GM18858 (cell line): Measurements from ENCODE around the gene MMP3.
"Not testable (repeated sequence)": the region's sequence is repeated elsewhere in the genome, so short reads cannot be mapped to it uniquely, and the experiment has no call there.

ENCODE experiments used
- ATAC-seq: cut with Tn5 transposase; IDR thresholded peaks from one replicate; pipeline ENCODE4 v1.9.1; 2021; ENCODE audit not compliant: unreplicated experiment

The MMP3 gene

GRCh38 chr11:102843489-102843888 is at the start of gene MMP3:
TSS of gene MMP3 (minus strand) at chr11:102843609. CDS start at chr11:102843546, 63 bp downstream.
- ATAC-seq = no peak

- no peak for ATAC-seq
Measured at GRCh38 chr11:102891736-102892135, 48.3 kb upstream of the MMP3 start.

GRCh38 chr11:102886999-102887398 is 43.6 kb upstream of the MMP3 start:
- no peak for ATAC-seq

GRCh38 chr11:102883141-102883540 is 39.7 kb upstream of the MMP3 start:
- ATAC-seq = no peak

GRCh38 chr11:102882389-102883024 is 39.1 kb upstream of the MMP3 start:
- peak; percentile 82 for ATAC-seq

- ATAC-seq = no peak
Measured at GRCh38 chr11:102879801-102880200, 36.4 kb upstream of the MMP3 start.

- ATAC-seq = no peak
Measured at GRCh38 chr11:102878595-102878994, 35.2 kb upstream of the MMP3 start.

GRCh38 chr11:102874852-102875251 is 31.4 kb upstream of the MMP3 start, which contains the start of gene MMP12:
TSS of gene MMP12 (minus strand) at chr11:102874982. CDS start at chr11:102874937, 45 bp downstream.
- ATAC-seq = no peak

GRCh38 chr11:102869354-102869964 is 26.1 kb upstream of the MMP3 start:
- ATAC-seq = not testable (repeated sequence)

GRCh38 chr11:102868339-102868738 is 24.9 kb upstream of the MMP3 start:
- no peak for ATAC-seq

GRCh38 chr11:102864724-102865123 is 21.3 kb upstream of the MMP3 start:
- ATAC-seq = no peak

- no peak for ATAC-seq
Measured at GRCh38 chr11:102853956-102854355, 10.5 kb upstream of the MMP3 start.

- no peak for ATAC-seq
Measured at GRCh38 chr11:102853055-102853454, 9.6 kb upstream of the MMP3 start.

- ATAC-seq = no peak
Measured at GRCh38 chr11:102850973-102851745, 7.8 kb upstream of the MMP3 start.

- no peak for ATAC-seq
Measured at GRCh38 chr11:102849311-102849710, 5.9 kb upstream of the MMP3 start.

- ATAC-seq = no peak
Measured at GRCh38 chr11:102846292-102846691, 2.9 kb upstream of the MMP3 start.

- ATAC-seq = no peak
Measured at GRCh38 chr11:102842930-102843329, 479 bp downstream of the MMP3 start.

GRCh38 chr11:102840018-102840417 is 3.4 kb downstream of the MMP3 start:
- ATAC-seq = no peak

GRCh38 chr11:102837646-102838045 is 5.8 kb downstream of the MMP3 start:
- no peak for ATAC-seq

- ATAC-seq = no peak
Measured at GRCh38 chr11:102837156-102837555, 6.3 kb downstream of the MMP3 start.

GRCh38 chr11:102836290-102836875 is 7.0 kb downstream of the MMP3 start:
- ATAC-seq = no peak

GRCh38 chr11:102833731-102834130 is 9.7 kb downstream of the MMP3 start:
- ATAC-seq = no peak
